ENCODE data around the gene FAAP20. TPM values are rescaled to one million over a fixed set of nuclear protein-coding genes. Genes with fewer than 3 reads are reported as not detected.

FAAP20 gene
- total RNA-seq, 1 experiment from 2014 or later = 119 TPM

DNA sequence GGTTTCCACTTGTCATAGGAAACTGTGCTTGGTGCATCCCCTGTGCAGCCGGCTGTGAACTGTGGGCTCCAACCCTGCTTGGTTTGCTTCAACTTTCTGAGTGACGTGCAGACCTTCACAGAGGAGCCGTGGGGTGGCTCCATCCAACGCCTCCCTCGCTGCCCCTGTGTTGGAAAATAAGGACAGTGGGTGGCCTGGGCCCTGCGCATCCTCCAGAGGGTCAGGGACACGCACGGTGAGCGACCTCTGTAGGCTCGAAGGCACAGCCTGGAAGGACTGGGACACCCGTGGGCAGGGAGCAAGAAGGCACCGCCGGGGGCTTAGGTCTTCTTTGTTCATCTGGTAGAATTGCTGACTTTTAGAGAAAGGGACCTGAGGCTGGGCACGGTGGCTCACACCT lies 6.5 kb upstream of the FAAP20 start:
- Histone ChIP-seq H4K8ac (replicated peaks; ENCODE audit: insufficient read length, low read depth, low read length) (no peak overlapping the region), H2BK120ac (ENCODE audit: low read depth, low read length, poor library complexity, severe bottlenecking) (no peak overlapping the region), H4K5ac (ENCODE audit: insufficient read length, low read depth, low read length) (no peak overlapping the region), H3T11ph (ENCODE audit: low read length) (no peak overlapping the region), H3K9ac (ENCODE audit: extremely low read depth, insufficient read length, low read length) (no peak overlapping the region), H3K23ac (ENCODE audit: insufficient read length, low read depth, low read length) (no peak overlapping the region), H3K79me1 (ENCODE audit: insufficient read depth, low read depth, low read length, poor library complexity, severe bottlenecking) (no peaks in the 10 kb centered on the region), H3K23me2 (ENCODE audit: insufficient read length, low read depth, low read length, poor library complexity, severe bottlenecking) (peaks cover 14% of the 10 kb centered on the region), H2BK15ac (ENCODE audit: low read depth, low read length) (no peak overlapping the region), H4K91ac (ENCODE audit: insufficient read length, low read depth, low read length) (no peak overlapping the region), H2AFZ (ENCODE audit: low read length) (no peak overlapping the region), H2BK12ac (ENCODE audit: insufficient read length, low read depth, low read length) (no peak overlapping the region), H3K27me3 (ENCODE audit: insufficient read depth, low read length) (no peaks in the 10 kb centered on the region), H2BK20ac (ENCODE audit: low read depth, low read length, poor library complexity, severe bottlenecking) (no peak overlapping the region), H3K4me2 (ENCODE audit: insufficient read depth, insufficient read length, low read length) (no peak overlapping the region), H3K9me3 (ENCODE audit: control insufficient read depth, low read depth, low read length) (no peaks in the 10 kb centered on the region), H3K4me1 (ENCODE audit: insufficient read depth, low read length) (no peaks in the 10 kb centered on the region), H3K56ac (ENCODE audit: insufficient read length, low read depth, low read length) (no peak overlapping the region), H2AK5ac (ENCODE audit: insufficient read length, low read length) (no peak overlapping the region), H3K18ac (ENCODE audit: insufficient read length, low read depth, low read length) (no peak overlapping the region), H4K20me1 (ENCODE audit: control insufficient read depth, insufficient read depth, insufficient read length) (no peaks in the 10 kb centered on the region), H2BK5ac (ENCODE audit: insufficient read length, low read length) (no peak overlapping the region), H3K79me2 (ENCODE audit: insufficient read depth, low read length) (no peaks in the 10 kb centered on the region), H3K27ac (ENCODE audit: insufficient read length, low read depth, low read length) (no peak overlapping the region), H3K4ac (ENCODE audit: low read depth, low read length) (no peak overlapping the region), H3K14ac (ENCODE audit: insufficient read depth, low read length) (no peak overlapping the region; the same call in 1 of the 2 replicates)
- Mint-ChIP-seq H3K27ac (no peak overlapping the region), H3K27me3 (ENCODE audit: low read depth) (peaks cover 3% of the 10 kb centered on the region), H3K9me3 (no peaks in the 10 kb centered on the region), H3K4me3 (no peak overlapping the region), H3K36me3 (ENCODE audit: insufficient read depth in 1 of 3, low read depth in 3 of 3) (no peaks in the 10 kb centered on the region), H3K4me1 (peaks cover 7 to 23% of the 10 kb centered on the region in 2 experiments)
- TF ChIP-seq, protein P1, sequence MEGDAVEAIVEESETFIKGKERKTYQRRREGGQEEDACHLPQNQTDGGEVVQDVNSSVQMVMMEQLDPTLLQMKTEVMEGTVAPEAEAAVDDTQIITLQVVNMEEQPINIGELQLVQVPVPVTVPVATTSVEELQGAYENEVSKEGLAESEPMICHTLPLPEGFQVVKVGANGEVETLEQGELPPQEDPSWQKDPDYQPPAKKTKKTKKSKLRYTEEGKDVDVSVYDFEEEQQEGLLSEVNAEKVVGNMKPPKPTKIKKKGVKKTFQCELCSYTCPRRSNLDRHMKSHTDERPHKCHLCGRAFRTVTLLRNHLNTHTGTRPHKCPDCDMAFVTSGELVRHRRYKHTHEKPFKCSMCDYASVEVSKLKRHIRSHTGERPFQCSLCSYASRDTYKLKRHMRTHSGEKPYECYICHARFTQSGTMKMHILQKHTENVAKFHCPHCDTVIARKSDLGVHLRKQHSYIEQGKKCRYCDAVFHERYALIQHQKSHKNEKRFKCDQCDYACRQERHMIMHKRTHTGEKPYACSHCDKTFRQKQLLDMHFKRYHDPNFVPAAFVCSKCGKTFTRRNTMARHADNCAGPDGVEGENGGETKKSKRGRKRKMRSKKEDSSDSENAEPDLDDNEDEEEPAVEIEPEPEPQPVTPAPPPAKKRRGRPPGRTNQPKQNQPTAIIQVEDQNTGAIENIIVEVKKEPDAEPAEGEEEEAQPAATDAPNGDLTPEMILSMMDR (conservative IDR thresholded peaks at IDR 0.05) = no peak
- DNase-seq = no peak
- no CpG with 5 or more reads among the region's 14 CpGs for WGBS (ENCODE audit: extremely low coverage, insufficient read length, low lambda C conversion rate)

Measured in H9 (cell line).